ENCODE results near the gene ENDOV.

DNA sequence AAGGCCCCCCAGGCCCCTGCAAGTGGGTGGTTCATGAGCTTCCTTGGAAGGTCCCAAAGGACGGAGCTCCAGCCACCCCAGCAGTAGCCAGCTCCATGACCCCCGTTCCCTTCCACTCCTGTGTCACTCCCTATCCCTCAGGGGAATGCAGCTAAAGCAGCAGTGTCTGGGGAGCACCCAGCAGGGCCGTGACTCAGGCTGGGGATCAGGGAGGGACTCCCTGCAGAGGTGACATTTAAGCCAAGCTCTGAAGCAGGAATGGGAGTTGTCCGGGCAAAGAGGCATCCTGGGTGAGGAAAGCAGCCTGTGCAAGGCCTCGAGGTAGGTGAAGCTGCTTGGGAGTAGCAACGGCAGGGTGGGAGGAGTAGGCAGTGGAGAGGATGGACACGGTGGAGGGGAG, 72.5 kb downstream of the ENDOV start:
- TF ChIP-seq, protein P1, sequence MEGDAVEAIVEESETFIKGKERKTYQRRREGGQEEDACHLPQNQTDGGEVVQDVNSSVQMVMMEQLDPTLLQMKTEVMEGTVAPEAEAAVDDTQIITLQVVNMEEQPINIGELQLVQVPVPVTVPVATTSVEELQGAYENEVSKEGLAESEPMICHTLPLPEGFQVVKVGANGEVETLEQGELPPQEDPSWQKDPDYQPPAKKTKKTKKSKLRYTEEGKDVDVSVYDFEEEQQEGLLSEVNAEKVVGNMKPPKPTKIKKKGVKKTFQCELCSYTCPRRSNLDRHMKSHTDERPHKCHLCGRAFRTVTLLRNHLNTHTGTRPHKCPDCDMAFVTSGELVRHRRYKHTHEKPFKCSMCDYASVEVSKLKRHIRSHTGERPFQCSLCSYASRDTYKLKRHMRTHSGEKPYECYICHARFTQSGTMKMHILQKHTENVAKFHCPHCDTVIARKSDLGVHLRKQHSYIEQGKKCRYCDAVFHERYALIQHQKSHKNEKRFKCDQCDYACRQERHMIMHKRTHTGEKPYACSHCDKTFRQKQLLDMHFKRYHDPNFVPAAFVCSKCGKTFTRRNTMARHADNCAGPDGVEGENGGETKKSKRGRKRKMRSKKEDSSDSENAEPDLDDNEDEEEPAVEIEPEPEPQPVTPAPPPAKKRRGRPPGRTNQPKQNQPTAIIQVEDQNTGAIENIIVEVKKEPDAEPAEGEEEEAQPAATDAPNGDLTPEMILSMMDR (IDR thresholded peaks at IDR 0.05): no peak
- TF ChIP-seq POLR2A (IDR thresholded peaks at IDR 0.05): no peak
